Activated naive CD8-positive, alpha-beta T cell treated with anti-CD3 and anti-CD28 coated beads for 36 hours (primary cell): Measurements from ENCODE around the gene TNC. TPM values are rescaled to one million over a fixed set of nuclear protein-coding genes. Genes with fewer than 3 reads are reported as not detected.

Experiments used
- DNase-seq: peaks from one replicate; pipeline ENCODE4 v3.0.0; 2021
- H3K27ac Mint-ChIP-seq: one replicate; pipeline ENCODE4 v1.8.0; 2022; ENCODE audit warnings: mild to moderate bottlenecking, moderate library complexity, mixed read lengths
- H3K27me3 Mint-ChIP-seq: one replicate; pipeline ENCODE4 v1.8.0; 2022; ENCODE audit warnings: mild to moderate bottlenecking, mixed read lengths
- H3K36me3 Mint-ChIP-seq: one replicate; pipeline ENCODE4 v1.8.0; 2021; ENCODE audit warnings: mild to moderate bottlenecking, mixed read lengths
- H3K4me1 Mint-ChIP-seq: one replicate; pipeline ENCODE4 v1.8.0; 2021; ENCODE audit warnings: mixed read lengths
- H3K4me3 Mint-ChIP-seq: one replicate; pipeline ENCODE4 v1.8.0; 2022; ENCODE audit warnings: mild to moderate bottlenecking, moderate library complexity, mixed read lengths
- H3K9me3 Mint-ChIP-seq: one replicate; pipeline ENCODE4 v1.8.0; 2022; ENCODE audit warnings: mixed read lengths
- total RNA-seq, 2 experiments: library from RNA; stranded (reverse); gene quantifications; one replicate each; pipeline ENCODE4 v1.2.3, GENCODE V29; 2021

Gene TNC
- total RNA-seq, 2 experiments from 2014 or later: 0.90 to 1.3 TPM

DNA sequence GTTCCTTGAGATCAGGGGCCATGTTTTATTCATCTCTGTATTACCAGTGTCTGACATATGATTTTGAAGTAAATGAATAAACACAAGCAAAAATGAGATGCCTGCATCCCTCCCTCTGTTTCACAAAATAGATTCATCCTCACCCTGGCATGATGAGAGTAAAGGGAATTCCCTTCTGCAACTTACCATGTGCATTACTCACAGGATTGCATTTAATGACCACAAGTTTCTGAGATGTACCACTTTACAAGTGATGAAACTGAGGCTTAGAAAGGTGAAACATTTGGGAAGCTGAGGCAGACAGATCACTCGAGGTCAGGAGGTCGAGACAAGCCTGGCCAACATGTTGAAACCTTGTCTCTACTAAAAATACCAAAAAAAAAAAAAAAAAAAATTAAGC is 113.4 kb downstream of the TNC start:
- Mint-ChIP-seq H3K4me1 (peaks cover 56% of the 10 kb centered on the region), H3K4me3 (no peak overlapping the region), H3K27me3 (no peaks in the 10 kb centered on the region), H3K27ac (peak overlapping the region; percentile 83), H3K9me3 (no peaks in the 10 kb centered on the region), H3K36me3 (no peaks in the 10 kb centered on the region)
- DNase-seq: no peak

DNA sequence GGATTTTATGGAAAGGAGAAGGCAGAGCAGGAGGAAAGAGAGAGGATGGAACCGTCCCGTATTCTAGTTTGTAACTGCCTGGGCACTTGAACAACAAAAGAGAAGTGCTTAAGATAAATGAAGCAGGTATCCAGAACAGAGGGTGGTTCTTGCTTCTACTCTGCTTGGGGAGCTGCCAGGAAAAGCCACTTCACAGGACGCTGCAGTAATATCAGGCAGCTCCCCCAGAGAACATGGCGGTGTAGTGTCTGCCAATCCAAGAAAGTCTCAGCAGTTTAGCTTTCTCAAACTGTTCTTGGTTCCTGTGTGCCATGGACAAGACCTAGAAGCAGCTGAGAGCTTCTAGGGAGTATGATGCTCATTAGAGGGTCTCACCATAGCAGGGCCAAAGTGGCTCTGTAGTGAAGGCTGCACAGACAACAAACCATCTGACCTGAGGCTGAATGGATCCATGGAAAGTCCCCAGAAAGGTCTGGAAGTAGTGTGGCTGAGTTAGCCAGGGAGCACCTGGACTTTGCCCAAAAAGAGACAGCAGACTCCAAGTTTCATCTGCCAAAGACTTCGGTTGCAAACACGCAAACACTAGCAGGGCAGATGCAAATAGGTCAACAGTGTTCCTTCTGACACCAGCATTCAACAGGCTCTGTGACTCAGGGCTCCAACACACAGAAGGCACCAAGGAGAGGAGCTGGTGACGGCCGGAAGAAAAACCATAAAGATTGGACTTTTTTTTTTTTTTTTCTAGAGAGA is 115.4 kb downstream of the TNC start:
- H3K27ac Mint-ChIP-seq: no peak overlapping the region
- H3K36me3 Mint-ChIP-seq: no peaks in the 10 kb centered on the region
- H3K4me1 Mint-ChIP-seq: peaks cover 42% of the 10 kb centered on the region
- H3K27me3 Mint-ChIP-seq: no peaks in the 10 kb centered on the region
- no peak for DNase-seq
- no peaks in the 10 kb centered on the region for H3K9me3 Mint-ChIP-seq
- no peak overlapping the region for H3K4me3 Mint-ChIP-seq

DNA sequence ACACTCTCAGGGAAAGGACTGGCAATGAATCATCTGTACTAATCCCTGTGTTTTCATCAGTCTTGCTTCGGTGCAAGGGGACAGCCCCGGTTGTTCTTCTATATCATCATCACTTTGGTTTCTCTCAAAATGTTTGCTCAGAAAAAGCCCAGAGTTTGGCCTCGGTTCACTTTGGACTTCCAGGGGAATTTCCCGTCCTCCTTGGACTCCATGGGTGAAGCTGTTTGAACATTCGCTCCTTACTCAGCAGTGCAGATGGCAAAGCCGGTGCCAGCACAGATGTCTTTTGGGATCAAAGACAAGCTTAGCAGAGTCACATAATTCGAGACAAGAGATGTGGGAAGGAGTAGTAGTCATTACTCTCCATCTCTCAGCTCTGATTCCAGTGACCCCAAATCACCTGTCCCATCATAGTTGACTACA is 117.7 kb downstream of the TNC start:
- peak overlapping the region; percentile 39 for H3K4me3 Mint-ChIP-seq
- peak overlapping the region; percentile 36 for H3K27ac Mint-ChIP-seq
- H3K9me3 Mint-ChIP-seq: no peaks in the 10 kb centered on the region
- peak; percentile 18 for DNase-seq
- H3K4me1 Mint-ChIP-seq: peaks cover 33% of the 10 kb centered on the region
- H3K27me3 Mint-ChIP-seq: no peaks in the 10 kb centered on the region
- H3K36me3 Mint-ChIP-seq: no peaks in the 10 kb centered on the region

DNA sequence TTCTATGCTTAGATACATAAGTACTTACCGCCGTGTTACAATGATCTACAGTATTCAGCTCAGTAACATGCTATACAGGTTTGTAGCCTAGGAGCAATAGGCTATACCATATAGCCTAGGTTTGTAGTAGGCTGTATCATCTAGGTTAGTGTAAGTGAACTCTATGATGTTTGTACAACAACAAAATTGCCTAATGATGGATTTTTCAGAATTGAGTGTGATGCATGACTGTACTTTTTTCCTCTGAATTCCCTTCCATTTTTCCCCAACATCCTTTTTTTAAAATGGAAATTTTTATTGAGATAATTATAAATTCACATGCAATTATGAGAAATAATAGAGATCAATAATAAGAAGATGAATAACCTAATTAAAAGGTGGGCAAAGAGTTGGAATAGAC is 119.6 kb downstream of the TNC start:
- no peaks in the 10 kb centered on the region for H3K9me3 Mint-ChIP-seq
- H3K27me3 Mint-ChIP-seq: no peaks in the 10 kb centered on the region
- DNase-seq: no peak
- H3K4me1 Mint-ChIP-seq: peaks cover 33% of the 10 kb centered on the region
- no peak overlapping the region for H3K4me3 Mint-ChIP-seq
- H3K36me3 Mint-ChIP-seq: no peaks in the 10 kb centered on the region
- no peak overlapping the region for H3K27ac Mint-ChIP-seq

DNA sequence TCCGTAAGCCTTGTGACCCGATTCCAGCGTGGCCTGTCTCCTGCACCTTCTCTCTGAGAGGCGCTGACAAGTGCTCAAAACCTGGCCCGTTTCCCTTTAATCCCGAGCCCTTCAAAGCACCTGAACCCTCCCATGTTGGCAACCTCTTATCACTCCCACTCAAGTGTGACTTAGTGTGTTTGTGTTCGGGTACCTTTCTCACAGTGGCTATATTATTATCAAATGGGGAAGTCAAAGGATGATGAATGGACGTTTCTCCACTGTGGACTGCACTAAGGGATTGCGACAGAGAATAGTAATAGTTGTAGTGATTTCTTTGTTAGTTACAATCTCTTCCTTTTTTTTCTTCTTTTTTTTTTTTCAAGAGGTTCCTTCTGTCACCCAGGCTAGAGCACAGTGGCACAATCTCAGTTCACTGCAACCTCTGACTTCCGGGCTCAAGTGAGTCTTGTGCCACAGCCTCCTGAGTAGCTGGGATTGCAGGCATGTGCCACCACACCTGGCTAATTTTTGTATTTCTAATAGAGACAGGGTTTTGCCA is 122.2 kb downstream of the TNC start:
- no peaks in the 10 kb centered on the region for H3K9me3 Mint-ChIP-seq
- H3K27ac Mint-ChIP-seq: no peak overlapping the region
- no peaks in the 10 kb centered on the region for H3K36me3 Mint-ChIP-seq
- no peak overlapping the region for H3K4me3 Mint-ChIP-seq
- H3K4me1 Mint-ChIP-seq: peaks cover 31% of the 10 kb centered on the region
- H3K27me3 Mint-ChIP-seq: no peaks in the 10 kb centered on the region
- no peak for DNase-seq

DNA sequence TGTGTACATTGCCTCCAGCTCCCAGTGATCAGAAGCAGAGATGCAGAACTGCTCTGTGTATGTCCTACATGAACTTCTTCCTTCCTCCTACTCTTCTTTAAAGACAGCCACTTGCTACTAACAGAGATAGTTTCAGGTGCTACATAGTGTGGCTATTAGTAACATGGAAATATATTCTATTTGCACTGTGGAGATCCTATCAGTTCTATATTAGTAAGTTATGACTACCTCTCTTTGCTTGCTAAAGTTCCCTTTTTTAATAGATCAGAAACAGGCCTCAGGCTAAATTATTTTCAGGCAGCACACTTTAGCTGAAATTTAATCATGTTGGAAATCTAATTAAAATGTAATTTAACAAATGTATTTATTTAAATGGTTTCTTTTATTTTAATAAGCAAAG is 123.2 kb downstream of the TNC start:
- H3K27ac Mint-ChIP-seq: no peak overlapping the region

GRCh38 chr9:114991861-114992260 is 126.1 kb downstream of the TNC start:
- H3K9me3 Mint-ChIP-seq: no peaks in the 10 kb centered on the region
- no peak overlapping the region for H3K27ac Mint-ChIP-seq
- H3K27me3 Mint-ChIP-seq: no peaks in the 10 kb centered on the region
- H3K4me3 Mint-ChIP-seq: no peak overlapping the region
- peaks cover 51% of the 10 kb centered on the region for H3K4me1 Mint-ChIP-seq
- H3K36me3 Mint-ChIP-seq: no peaks in the 10 kb centered on the region
- no peak for DNase-seq

More for the DNA sequence above, 123.2 kb downstream of the TNC start:
- no peak for DNase-seq
- Mint-ChIP-seq H3K4me3 (no peak overlapping the region), H3K27me3 (no peaks in the 10 kb centered on the region), H3K36me3 (no peaks in the 10 kb centered on the region), H3K4me1 (peaks cover 30% of the 10 kb centered on the region), H3K9me3 (no peaks in the 10 kb centered on the region)

DNA sequence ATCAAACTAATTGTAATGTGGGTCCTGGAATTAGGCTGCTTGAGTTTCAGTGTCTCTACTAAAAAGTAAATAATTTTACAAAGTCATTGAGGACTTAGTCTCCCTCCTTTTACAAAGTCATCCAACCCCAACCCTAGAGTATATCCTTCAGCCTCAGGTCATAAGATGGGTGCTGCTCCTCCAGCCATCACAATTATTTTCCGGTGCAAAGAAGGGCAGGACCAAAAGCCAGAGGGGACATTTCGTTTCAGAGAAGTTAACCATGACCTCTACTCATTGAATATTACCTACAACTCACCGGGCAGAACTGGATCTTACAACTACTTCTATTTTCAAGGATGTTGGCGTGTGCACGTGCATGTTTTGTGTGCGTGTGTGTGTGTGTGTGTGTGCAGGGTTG is 127.1 kb downstream of the TNC start:
- no peak for DNase-seq
- Mint-ChIP-seq H3K4me3 (no peak overlapping the region), H3K36me3 (no peaks in the 10 kb centered on the region), H3K27ac (no peak overlapping the region), H3K9me3 (no peaks in the 10 kb centered on the region), H3K27me3 (no peaks in the 10 kb centered on the region), H3K4me1 (peaks cover 52% of the 10 kb centered on the region)

DNA sequence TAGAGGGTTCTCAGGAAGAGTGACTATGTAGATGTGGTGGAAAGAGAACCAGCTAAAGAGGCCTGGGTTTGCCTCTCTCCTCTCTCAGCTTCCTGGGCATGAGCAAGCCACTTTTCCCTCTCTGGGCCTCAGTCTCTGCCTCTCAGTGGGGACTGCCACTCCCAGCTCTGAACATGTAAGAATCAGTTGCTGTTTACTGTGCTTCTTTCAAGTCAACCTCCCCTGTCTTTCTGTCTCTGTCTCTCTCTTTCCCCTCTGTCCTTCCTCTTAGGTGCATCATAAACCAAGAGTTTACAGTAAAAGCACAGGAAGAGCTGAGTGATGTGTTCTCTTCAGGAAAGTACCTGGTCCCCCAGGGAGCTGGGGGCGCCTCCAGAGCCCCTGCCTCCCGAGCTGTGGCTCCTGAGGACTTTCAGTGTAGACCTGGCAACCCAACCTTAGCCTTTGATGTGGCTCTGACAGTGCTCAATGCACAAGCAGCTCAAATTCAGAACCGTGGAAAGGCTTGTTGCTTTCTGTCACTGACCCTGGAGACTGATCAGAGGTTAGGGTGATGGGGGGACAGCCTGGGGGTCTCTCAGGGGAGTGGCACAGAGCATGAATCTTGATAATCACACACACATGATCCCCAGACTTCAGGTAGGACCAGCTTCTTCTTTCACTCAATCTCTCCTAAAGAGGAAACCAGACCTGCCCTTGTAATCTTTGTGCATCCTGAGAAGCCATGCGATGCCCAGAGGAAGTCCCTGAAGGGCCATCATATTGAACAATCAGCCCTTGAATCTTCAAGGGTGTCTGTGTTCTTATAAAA is 128.2 kb downstream of the TNC start:
- no peaks in the 10 kb centered on the region for H3K36me3 Mint-ChIP-seq
- H3K9me3 Mint-ChIP-seq: no peaks in the 10 kb centered on the region
- H3K27ac Mint-ChIP-seq: peak overlapping the region; percentile 95
- H3K27me3 Mint-ChIP-seq: no peaks in the 10 kb centered on the region
- H3K4me1 Mint-ChIP-seq: peaks cover 51% of the 10 kb centered on the region
- H3K4me3 Mint-ChIP-seq: peak overlapping the region; percentile 35
- peak; percentile 77 for DNase-seq

DNA sequence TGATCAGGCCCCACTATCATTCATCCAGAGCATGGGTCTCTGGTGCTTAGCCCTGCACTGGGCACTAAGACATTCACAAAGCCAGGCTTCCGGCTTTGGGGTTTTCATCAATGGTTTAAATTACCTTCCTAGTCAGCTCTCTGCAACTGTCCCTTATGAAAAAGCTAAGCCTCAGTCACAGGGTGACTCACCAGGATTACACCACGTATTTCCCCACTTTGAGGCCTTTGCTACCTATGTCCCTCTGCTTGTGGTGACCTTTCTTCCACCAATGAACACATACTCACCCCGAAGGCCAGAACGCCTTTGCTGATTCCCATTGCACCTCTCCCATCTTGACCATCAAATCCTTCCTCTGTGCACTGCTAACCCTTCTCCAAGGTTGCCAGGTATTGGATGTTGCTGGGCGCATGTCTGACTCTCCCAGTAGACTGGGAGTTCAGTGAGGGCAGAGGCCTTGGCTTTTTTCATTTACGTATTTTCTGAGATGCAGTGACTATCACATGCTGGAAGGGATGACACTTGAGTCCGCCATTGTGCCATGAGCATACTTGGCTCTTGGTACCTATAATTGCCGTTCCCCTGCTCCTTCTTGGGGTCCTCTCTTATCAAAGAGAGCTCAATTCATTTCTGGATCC is 128.9 kb downstream of the TNC start:
- Mint-ChIP-seq H3K27me3 (no peaks in the 10 kb centered on the region), H3K4me1 (peaks cover 48% of the 10 kb centered on the region), H3K4me3 (peak overlapping the region; percentile 35), H3K36me3 (no peaks in the 10 kb centered on the region), H3K9me3 (no peaks in the 10 kb centered on the region), H3K27ac (peak overlapping the region; percentile 95)
- peak; percentile 44 for DNase-seq

DNA sequence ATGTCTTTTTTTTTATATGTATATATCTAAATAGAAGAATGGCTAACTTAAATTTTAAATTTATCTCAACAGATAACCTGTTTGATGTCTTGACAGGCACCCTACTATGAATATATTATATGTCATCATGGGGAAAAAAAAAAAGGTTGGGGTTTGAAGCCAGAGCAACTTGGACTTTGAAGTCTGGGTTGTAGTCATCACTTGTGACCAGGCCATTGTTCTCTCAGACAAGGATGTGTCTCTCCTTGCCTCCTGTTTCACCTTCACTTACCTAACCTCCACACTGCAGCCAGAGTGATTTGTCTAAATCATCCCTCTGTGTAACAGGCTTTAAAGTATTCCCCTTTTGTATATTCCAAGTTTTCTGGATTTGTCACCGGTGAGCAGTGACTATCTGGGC is 130.8 kb downstream of the TNC start:
- Mint-ChIP-seq H3K4me1 (peaks cover 40% of the 10 kb centered on the region), H3K27me3 (peaks cover 3% of the 10 kb centered on the region), H3K9me3 (no peaks in the 10 kb centered on the region), H3K4me3 (no peak overlapping the region), H3K27ac (no peak overlapping the region), H3K36me3 (no peaks in the 10 kb centered on the region)
- DNase-seq: no peak

DNA sequence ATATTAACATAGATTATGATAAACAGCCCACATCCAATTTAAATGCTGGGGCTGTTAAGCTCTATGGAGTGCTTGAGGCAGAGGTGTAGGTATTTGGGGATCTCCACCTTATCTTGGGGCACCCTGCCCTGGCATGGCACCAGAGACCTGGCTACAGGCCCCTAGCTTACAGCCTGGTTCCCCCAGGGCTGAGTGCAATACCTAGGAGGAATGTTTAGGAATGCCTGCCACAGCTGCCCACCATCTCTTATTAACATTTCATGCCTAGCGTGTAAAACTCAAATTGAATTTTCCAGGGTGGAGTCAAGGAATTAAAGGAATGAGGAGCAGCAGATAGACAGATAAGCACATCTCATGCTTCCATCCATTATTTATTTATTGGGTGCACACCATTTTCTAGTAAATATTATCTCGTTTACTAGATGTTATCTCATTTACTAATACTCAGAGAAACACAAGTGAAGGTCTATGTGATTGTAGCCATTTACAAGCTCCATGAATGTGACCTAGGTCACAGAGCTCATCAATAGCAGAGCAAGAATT is 131.9 kb downstream of the TNC start:
- Mint-ChIP-seq H3K4me1 (peaks cover 36% of the 10 kb centered on the region), H3K4me3 (no peak overlapping the region), H3K27ac (no peak overlapping the region), H3K27me3 (peaks cover 3% of the 10 kb centered on the region), H3K36me3 (no peaks in the 10 kb centered on the region), H3K9me3 (no peaks in the 10 kb centered on the region)
- no peak for DNase-seq

DNA sequence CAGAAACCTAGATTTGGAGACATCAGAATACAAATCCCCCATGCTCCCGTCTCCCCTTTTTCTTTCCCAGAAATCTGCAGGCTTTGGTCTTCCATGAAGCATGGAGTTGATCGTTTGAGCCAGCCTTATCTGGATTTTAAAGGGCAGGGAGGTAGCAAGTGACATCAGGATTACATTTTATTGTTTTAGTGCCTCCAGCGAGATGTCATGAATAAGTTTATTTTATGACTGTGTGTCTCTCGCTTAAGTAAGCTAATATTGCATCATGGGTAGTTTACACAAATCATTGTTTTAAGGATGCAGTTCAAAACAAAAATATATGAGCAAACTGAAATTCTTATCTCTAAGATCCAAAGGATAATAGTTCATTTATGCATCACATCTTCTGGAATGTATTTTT is 136.9 kb downstream of the TNC start:
- Mint-ChIP-seq H3K4me1 (no peaks in the 10 kb centered on the region), H3K9me3 (no peaks in the 10 kb centered on the region), H3K36me3 (peaks cover 1% of the 10 kb centered on the region), H3K4me3 (no peak overlapping the region), H3K27me3 (peaks cover 7% of the 10 kb centered on the region), H3K27ac (no peak overlapping the region)
- DNase-seq: no peak

DNA sequence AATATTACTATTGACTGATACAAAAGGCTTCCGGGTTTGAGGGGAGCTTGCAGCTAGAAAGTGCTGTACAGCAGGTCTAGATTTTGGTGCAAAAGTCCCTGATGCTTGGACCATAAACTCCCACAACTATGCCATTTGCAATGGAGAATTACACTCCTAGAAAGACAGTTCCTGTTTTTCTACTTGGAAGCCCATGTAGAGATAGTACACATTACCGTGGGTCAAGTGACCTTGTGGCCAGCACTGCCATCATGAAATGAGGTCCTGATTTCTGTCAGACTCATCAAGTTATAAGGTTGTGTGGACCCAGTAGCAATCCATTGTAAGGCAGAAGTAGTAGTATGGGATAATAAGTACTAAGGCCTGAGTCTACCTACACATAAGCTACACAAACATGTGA is 144.7 kb downstream of the TNC start:
- Mint-ChIP-seq H3K4me3 (no peak overlapping the region), H3K9me3 (no peaks in the 10 kb centered on the region), H3K27ac (no peak overlapping the region), H3K36me3 (peaks cover 4% of the 10 kb centered on the region), H3K4me1 (peaks cover 16% of the 10 kb centered on the region), H3K27me3 (no peaks in the 10 kb centered on the region)
- DNase-seq: no peak
